Amygdala (tissue), 56 donors: ENCODE data around the gene GLIPR1.
"Not testable (repeated sequence)": the region's sequence is repeated elsewhere in the genome, so short reads cannot be mapped to it uniquely, and the experiment has no call there.

Experiments used
- DNase-seq, 56 donors: peaks; one replicate each; lab custom pipeline; 2025; lab: John Stamatoyannopoulos, UW

The GLIPR1 gene

GRCh38 chr12:75480469-75480949 lies at the start of gene GLIPR1:
Gene GLIPR1, plus strand, starts transcription at chr12:75480755. Its CDS starts 126 bp downstream, at chr12:75480881.
- peak in 38 of 56 donors; percentile 2 to 69 (median 32) for DNase-seq

- no peak for DNase-seq
Measured at GRCh38 chr12:75432924-75433323, 47.6 kb upstream of the GLIPR1 start.

GRCh38 chr12:75437564-75437963 lies 43.0 kb upstream of the GLIPR1 start:
- no peak for DNase-seq

- no peak for DNase-seq
Measured at GRCh38 chr12:75438059-75438754, 42.3 kb upstream of the GLIPR1 start.

- no peak for DNase-seq
Measured at GRCh38 chr12:75439048-75439447, 41.5 kb upstream of the GLIPR1 start.

GRCh38 chr12:75439930-75440329 lies 40.6 kb upstream of the GLIPR1 start:
- DNase-seq: no peak

- DNase-seq: not testable (repeated sequence)
Measured at GRCh38 chr12:75441687-75442449, 38.7 kb upstream of the GLIPR1 start.

GRCh38 chr12:75442454-75442853 lies 38.1 kb upstream of the GLIPR1 start:
- not testable (repeated sequence) for DNase-seq

- DNase-seq: no peak
Measured at GRCh38 chr12:75443709-75444108, 36.8 kb upstream of the GLIPR1 start.

GRCh38 chr12:75444429-75445136 lies 36.0 kb upstream of the GLIPR1 start:
- DNase-seq: no peak

GRCh38 chr12:75445137-75445507 lies 35.4 kb upstream of the GLIPR1 start:
- DNase-seq: not testable (repeated sequence)

- no peak for DNase-seq
Measured at GRCh38 chr12:75446857-75447256, 33.7 kb upstream of the GLIPR1 start.

GRCh38 chr12:75447691-75448393 lies 32.7 kb upstream of the GLIPR1 start:
- no peak for DNase-seq

GRCh38 chr12:75452675-75453330 lies 27.8 kb upstream of the GLIPR1 start:
- no peak for DNase-seq

- DNase-seq: no peak
Measured at GRCh38 chr12:75455839-75456238, 24.7 kb upstream of the GLIPR1 start.

- DNase-seq: no peak
Measured at GRCh38 chr12:75457191-75457590, 23.4 kb upstream of the GLIPR1 start.

GRCh38 chr12:75457866-75458265 lies 22.7 kb upstream of the GLIPR1 start:
- not testable (repeated sequence) for DNase-seq

GRCh38 chr12:75459755-75460154 lies 20.8 kb upstream of the GLIPR1 start:
- DNase-seq: no peak

- no peak for DNase-seq
Measured at GRCh38 chr12:75460204-75460603, 20.4 kb upstream of the GLIPR1 start.
